LoVo (cell line): ENCODE results near the gene SKP2.
"Not testable (repeated sequence)": the region's sequence is repeated elsewhere in the genome, so short reads cannot be mapped to it uniquely, and the experiment has no call there.

Experiments
- DNase-seq: peaks from one replicate; pipeline ENCODE4 v3.0.0-alpha.2; 2016; ENCODE audit warnings: low spot score

The SKP2 gene

DNA sequence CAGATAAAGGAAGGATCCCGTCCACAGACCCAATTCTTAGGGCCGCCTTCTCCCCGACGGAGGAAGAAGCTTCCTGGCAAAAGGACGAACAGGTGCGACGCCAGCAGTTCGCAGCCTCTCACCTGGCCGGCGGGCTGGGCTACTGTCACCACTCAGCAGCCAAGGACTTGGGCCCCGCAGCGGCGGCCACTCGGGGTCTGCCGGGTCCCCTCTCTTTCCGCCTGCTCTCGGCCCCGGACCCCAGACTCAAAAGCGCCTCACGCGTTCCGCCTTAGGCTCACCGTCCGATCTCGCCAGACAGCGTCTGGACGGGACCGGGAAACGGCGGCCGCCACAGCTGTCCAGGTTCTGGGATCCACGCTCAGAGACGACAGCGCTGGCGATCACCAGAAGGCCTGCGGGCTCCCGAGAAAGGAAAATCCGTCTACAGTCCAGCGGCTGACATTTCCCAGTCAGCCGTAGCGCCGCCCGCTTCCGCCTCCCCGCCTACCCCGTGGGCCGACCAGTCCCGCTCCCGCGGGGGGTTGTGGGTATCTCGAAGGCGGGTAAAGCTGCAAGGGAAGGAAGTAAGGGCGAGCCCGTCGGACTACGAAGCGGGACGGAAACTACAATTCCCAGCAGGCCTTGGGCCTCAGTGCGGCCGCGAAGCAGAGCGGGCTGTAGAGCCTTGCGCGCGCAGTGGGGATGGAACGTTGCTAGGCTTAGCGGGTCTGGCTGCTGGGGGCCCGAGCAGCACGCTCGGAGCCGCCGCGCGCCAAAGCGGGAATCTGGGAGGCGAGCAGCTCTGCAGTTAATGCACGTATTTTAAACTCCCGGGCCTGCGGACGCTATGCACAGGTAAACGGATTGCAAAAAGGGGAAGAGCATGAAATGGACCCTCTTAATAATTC is at the start of gene SKP2, which contains the start of gene LMBRD2:
SKP2 (plus strand) TSS at position 678 of the 890 bp plus-strand sequence; CDS start at position 830, 152 bp downstream.
LMBRD2 (minus strand) TSS at position 454 of the 890 bp plus-strand sequence. CDS start 8,538 bp downstream, outside the sequence.
- peak; percentile 100 for DNase-seq

DNA sequence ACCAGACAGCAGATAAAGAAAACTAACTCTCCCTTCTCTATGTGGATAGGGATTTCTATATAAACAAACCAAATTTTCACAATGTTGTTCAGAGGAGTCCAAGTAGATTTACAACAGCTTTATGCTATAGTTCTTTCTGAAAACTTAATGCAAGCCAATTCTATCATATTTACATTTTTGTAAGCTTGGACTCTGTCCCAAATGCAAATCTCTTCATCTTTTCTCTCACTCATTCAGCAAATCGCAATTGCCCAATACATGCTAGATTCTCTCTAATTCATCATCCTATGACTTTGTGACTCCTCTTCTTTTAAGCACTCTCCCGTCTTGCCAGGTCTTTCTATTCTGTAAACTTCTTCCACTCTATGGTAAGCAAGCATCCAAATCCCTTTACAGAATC is 46.1 kb upstream of the SKP2 start:
- no peak for DNase-seq

DNA sequence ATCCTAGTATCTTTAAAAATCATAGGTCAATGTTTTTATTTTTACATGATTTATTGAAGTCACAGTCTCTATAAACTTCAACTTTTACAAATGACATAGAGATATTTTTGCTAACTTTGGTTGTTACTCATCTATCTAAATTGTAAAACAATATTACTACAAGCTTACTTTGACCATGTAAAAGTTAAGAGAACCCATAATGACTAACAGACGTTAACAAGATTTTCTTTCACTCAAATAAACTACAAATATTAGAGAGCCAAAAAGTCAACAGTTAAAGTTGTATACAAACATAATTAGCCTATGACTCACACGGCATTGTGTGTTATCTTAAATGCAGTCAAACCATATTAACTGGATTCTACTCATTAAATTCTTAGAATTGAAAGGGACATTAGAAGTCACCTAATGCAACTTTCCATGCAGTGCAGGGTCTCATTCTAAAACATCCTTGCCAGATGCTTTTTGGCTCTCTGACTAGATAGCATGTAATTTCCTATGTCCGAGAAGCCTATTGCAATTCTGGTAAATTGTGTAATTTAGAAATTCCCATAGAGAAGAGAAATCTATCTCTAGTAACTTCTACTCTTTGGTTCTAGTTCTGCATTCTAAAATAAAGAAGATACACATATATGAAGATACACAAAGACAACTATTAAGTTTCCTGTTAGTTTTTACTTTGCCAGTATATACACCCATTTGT is 43.0 kb upstream of the SKP2 start:
- no peak for DNase-seq

DNA sequence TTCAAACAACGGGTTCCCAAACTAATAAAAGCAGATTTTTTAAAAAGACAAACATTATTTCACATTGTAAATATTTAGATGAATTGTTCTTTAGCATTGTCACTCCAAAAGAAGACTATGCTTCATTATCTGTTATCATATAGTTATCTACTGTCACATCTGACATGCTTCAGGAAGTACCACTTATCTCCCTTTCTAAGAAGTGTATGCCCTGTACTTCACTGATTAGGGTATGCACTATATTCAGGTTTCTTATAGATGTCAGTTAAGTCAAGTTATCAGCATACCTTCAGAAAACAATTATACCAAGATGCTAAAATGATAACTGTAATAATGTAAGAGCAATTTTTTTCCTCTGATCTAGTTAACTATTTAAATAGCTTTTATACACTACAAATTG is 40.7 kb upstream of the SKP2 start:
- DNase-seq = no peak

DNA sequence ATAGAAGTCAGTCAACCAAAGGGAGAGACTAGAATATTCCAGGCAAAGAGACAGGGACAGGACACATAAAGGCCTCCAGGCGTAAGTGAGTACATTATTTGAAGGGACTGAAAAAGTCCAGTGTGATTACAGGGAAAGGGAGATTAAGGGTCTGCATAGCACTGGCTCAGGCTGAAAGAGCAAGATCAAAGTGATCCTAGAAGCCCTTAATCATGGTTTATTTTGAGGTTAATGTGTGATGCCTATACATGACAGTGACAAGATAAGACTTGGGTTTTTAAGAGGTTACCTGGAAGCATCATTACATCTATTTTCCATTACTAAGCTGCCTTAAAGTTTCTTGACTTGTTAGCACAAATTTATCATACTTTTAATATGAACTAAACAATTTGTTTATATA is 26.0 kb upstream of the SKP2 start:
- no peak for DNase-seq

DNA sequence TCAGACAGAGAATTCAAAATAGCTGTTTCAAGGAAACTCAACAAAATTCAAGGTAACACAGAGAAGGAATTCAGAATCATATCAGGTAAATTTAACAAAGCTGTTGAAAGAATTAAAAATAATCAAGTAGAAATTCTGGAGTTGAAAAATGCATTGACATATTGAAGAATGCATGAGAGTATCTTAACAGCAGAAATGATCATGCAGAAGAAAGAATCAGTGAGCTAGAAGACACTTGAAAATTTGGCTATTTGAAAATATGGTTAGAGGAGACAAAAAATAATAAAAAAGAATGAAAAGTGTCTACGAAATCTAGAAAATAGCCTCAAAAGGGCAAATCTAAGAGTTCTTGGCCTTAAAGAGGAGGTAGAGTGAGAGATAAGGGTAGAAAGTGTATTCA is 23.1 kb upstream of the SKP2 start:
- DNase-seq = no peak

DNA sequence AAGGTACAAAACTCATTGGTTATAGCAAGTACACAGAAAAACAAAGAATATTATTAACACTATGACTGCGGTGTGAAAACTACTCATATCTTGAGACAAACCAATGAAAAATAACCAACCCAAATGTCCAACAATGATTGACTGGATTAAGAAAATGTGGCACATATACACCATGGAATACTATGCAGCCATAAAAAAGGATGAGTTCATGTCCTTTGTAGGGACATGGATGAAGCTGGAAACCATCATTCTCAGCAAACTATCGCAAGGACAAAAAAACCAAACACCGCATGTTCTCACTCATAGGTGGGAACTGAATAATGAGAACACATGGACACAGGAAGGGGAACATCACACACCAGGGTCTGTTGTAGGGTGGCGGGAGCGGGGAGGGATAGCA is 22.2 kb upstream of the SKP2 start:
- DNase-seq = not testable (repeated sequence)

DNA sequence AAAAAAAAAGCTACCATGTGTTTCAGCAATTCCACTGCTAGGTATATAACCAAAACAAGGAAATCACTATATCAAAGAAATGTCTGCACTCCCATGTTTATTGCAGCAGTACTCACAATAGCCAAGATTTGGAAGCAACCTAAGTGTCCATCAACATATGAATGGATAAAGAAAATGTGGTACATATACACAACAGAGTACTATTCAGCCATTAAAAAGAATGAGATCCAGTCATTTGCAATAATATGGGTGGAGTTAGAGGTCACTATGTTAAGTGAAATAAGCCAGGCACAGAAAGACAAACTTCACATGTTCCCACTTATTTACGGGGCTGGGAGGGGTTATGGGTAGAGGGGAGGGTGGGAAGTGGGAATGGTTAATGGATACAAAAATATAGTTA is 18.9 kb upstream of the SKP2 start:
- not testable (repeated sequence) for DNase-seq

DNA sequence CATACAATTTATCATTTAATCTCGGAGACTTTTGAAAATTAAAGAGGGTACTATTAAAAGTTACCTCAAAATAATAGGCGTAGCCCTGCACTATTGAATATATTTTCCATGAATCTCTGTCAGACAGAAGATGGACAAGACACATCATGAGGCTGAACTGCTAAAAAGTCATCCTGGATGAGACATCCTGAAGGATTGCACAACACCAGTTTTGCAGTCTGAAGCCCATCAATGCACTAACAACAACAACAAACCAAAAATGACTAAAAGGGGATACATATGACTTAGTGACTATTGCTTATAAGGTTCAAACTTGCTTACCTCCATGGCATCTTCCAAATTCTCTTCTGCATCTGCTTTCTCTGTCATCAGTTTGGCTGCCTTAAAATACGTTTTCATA is 15.9 kb upstream of the SKP2 start:
- no peak for DNase-seq

DNA sequence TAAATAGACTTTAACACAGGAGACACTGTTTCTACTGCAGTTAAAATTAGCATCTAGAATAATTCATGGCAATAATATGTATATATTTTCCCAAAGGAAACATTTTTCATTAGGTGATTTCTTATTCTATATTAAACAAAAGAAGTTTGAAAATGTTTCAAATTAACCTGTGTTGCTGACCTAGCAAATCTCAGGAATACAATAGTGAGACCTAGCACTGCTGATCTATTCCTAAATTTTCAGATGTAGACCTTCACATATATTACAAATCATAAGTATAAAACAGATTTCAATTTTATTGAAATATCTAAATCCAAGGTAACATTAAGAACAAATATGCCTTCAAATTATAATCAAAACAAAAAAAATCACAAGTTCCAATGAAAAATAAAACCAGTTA is 15.3 kb upstream of the SKP2 start:
- DNase-seq = no peak

DNA sequence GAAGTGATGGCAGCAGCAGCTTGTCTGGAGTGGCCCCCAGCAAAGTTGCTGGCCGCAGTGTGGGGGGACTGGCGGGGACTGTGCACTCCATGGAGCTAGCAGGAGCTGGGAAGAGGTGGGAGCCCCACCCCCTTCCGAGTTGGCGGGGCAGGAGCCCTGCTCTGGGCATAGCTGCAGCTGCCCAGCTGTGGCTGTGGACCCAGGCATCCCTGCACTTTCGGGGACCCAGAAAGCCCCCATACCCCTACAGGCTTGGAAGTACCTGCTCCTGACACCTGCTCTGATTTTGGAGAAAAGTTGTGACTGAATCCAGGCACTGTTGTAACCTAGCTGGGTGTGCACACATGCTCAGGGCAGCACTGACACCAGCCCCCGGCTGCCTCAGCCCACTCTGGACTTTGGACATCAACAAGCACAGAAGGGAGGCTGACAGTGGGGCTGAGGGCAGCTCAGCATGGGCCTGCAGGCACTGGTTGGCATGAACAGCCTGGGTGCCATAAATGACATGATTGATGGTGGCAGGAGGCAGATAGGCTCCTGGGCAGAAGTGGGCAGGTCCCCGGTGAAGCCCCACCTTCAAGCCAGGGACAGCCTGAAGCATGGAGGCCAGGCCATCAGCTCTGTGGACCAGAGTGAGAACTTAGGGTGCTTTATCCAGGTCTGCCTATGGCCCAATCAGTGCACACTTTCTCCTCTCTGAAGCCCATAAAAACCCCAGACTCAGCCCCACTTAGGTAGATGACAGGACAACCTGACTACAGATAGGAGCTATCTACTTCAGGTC is 12.8 kb upstream of the SKP2 start:
- DNase-seq = peak; percentile 26

DNA sequence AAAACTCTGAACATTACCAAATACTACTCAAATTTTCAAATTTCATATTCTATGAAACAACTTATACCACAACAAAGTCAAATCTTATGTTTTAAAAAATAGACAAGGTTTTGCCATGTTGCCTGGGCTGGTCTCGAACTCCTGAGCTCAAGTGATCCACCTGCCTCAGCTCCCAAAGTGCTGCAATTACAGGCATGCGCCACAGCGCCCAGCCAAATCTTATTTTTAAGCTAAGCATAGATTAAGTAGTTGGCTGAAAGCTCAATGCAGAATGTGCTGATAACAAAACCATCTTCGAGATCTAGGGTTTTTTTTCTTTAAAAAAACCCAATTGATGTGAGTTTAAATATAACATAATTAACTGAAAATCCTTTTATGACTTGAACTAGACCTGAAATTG is 6.6 kb upstream of the SKP2 start:
- DNase-seq = no peak

DNA sequence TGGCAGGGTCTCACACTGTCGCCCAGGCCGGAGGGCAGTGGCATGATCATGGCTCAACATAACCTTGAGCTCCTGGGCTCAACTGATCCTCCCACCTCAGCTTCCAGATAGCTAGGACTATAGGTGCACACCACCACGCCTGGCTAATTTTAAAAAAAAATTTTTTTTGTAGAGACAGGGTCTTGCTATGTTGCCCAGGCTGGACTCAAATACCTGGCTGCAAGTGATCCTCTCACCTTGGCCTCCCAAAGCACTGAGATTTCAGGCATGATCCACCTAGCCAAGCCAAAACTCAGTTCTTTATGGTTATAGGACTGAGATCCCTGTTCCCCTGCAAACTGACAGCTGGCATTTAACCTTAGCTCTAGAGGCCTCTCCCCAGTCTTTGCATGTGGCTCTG is 5.5 kb upstream of the SKP2 start:
- DNase-seq = no peak

DNA sequence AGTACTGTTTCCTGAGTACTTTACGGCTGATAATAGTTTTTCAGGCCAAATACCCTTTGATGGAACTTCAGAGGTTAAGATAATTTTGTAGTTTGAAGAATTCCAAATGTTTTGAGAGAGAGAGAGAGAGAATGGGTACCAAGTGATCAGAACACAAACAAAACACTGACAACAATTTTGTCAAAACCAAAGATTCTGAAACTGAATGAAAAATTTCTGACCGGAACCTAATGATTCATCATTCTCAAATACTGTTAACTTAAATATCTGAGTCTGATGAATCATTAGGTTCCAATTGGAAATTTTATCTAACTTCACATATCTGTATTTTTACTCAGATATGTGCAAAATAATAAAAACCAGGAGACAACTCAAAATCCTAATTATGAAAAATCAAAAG is 4.2 kb upstream of the SKP2 start:
- no peak for DNase-seq

DNA sequence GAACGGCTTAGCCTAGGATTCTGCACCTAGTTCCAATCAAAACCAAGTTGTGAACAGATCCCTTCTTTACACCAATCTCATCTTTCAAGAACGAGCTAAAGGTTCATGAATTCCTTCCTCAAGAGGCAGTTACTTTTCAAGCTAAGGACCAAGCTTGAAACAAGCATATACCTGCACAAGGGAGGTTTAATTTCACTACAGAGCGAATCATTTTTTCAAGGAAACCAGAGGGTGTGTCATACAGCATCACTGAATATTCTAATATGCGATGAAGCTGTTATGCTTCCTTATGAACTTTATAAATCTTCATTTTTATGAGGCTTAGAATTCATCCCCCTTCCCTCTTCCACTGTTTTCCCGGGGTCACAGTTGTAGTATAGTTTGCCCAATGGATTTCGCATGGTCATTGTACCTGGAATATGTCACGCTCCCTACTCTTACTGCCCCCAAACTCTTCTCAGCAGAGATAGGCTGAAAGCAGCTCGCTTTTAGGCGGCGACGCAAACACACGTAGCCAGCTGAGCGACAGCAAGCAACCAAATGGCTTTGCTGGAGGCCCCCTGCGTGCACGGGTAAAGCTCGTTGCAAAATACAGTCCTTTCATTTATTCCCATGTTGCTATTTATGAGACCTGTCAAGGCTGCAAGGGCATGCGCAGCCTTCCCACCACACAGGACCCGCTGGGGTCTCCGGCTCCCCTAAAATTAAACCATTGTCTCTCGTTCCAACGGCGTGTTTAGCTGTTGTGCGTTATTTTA is 1.1 kb upstream of the SKP2 start:
- peak; percentile 73 for DNase-seq

DNA sequence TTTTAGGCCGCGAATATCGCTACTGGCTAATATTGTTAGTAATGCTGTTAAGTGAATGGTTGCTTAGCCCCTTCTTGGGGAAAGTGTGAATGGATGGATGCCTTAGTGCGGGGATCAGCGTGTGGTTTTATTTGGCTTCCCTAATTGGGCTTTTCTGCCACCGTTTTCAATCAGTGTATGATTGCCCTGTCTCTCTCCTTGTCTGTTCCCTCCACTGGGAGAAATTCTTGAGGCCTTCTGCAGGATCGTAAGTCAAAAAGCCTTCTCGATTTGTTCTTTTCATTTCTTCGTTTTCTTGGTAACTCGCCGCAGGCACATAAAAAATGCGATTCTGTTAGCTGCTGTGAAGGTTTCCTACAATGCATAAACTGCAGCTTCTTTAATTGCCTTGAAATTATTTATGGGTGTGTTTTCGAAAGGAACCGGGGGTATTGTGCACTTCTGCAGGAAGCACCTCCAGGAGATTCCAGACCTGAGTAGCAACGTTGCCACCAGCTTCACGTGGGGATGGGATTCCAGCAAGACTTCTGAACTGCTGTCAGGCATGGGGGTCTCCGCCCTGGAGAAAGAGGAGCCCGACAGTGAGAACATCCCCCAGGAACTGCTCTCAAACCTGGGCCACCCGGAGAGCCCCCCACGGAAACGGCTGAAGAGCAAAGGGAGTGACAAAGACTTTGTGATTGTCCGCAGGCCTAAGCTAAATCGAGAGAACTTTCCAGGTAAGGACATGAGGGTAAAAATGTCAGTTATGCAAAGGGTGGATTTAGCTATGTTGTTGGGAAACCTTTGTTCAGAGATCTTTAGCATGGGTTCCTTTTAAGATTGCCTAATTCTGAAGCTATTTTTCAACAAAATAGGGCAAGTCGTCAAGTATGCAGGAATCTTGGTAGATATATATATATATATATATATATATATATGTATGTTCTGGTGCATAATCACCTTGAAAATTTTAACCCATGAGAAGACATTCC is 700 bp downstream of the SKP2 start:
- peak; percentile 7 for DNase-seq

DNA sequence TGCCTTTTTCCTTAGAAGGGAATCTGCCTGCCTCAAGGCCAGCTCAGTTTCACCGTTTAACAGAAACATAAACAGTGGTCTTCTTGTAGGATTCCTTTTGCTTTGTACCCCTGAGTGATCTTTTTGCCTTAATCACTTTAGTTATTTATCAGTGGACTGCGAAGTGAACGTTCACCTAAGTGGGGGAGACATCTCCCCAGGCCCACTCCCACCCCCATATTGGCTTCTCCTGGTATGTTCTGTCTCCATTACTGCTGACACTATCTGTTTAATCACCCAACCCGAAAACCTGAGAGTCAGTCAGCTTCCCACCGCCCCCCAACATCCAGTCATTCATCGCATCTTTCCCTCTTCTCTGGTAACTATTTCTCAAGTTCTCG is 1.4 kb downstream of the SKP2 start:
- DNase-seq = no peak

DNA sequence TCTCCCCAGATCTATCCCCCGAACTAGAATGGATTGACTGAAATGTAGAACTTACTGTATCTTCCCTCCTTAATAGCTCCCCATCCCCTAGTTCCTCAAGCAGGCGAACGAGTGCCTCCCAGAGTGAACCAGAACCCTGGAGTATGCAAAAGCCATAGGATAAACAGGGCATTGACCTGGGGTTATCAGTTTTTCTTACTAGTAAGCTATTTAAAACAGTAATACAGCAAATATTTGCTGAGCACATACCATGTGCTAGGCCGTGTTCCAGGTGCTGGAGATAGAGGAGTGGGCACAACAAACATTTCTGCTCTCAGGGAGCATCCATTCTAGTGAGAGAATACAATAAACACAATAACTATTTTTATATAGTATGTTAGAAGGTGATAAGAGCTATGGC is 1.8 kb downstream of the SKP2 start:
- DNase-seq = no peak

DNA sequence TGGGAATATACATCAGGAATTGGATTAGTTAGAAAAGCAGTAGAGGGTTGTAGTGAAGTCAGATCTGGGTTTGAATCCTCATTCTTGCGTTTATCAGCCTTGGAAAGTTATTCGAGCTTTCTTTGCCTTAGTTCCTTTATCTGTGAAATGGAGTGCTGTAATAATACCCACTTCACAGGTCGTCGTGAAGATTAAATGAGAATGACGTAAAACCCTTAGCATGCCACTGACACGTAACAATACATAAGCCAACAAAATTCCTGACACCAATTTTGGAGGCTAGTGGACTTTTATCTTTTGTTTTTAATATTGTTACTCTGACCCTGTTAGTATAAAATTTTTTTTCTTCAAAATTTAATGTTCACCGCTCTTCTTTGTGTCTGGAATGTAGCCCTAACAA is 3.4 kb downstream of the SKP2 start:
- DNase-seq = no peak

DNA sequence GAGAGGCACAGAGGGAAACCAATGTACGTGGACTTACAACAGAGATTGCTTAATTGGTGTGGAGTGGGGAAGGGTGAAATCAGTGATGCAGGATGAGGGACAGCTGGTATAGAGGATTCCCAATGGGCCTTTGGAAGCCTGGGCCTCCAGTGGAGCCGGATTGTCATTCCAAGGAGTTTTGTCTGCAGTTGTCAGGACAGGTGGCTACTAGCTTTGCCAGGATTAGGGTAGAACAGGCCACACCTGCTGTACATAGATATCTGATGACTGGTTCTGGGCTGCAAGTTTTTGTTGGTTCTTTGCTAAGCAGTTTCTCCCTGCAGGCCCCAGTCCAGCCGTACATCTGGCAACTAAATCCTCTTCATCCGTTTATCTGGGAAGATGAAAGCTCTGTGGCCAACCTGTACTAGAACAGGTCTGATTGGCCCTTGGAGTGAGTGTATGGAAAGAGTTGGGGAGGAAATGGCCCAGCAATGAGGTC is 4.2 kb downstream of the SKP2 start:
- no peak for DNase-seq
